Caco-2 (cell line): ENCODE data around the gene FNDC3B. TPM values are rescaled to one million over a fixed set of nuclear protein-coding genes. Genes with fewer than 3 reads are reported as not detected.

Experiments
- BruUV-seq: library from RNA; stranded (reverse); fragments of 400-500 nt; replicated peaks from 2 replicates; lab custom pipeline; 2021; lab: Mats Ljungman, UMichigan
- CTCF ChIA-PET: fragments of 300-600 bp; sonication (Branson Sonifier 250); formaldehyde crosslinking; loops from one replicate; lab custom pipeline; 2022; ENCODE audit warnings: antibody characterized with exemption; lab: Charles Lee
- POLR2A ChIA-PET: fragments of 300-600 bp; sonication (Branson Sonifier 250); formaldehyde crosslinking; loops from one replicate; lab custom pipeline; 2022; ENCODE audit warnings: antibody characterized with exemption; lab: Charles Lee
- DNase-seq, 2 experiments: peaks; one replicate each; pipeline versions ENCODE4 v3.0.0 to v3.0.0-alpha.2; 2020 to 2022
- H3K27me3 ChIP-seq: replicated peaks from 2 replicates; pipeline ENCODE4 v1.6.0; 2011; ENCODE audit warnings: low read length; ENCODE audit not compliant: control insufficient read depth, insufficient read depth
- H3K36me3 ChIP-seq: 2 replicates; pipeline ENCODE4 v1.5.1; 2011; ENCODE audit warnings: low read length; ENCODE audit not compliant: control insufficient read depth, insufficient read depth
- H3K4me1 ChIP-seq: fragments of 250-450 bp; sonication (Bioruptor Pico); 2 replicates; pipeline ENCODE4 v1.5.1; 2020; ENCODE audit warnings: mild to moderate bottlenecking
- H3K4me3 ChIP-seq: 2 replicates; pipeline ENCODE4 v1.5.1; 2011; ENCODE audit warnings: low read depth, mild to moderate bottlenecking, control low read depth, low read length
- H3K9me3 ChIP-seq: fragments of 250-450 bp; sonication (Bioruptor Pico); 2 replicates; pipeline ENCODE4 v1.5.1; 2020; ENCODE audit warnings: mild to moderate bottlenecking, moderate library complexity
- H3K27ac Mint-ChIP-seq: one replicate; pipeline ENCODE4 v1.8.0; 2022; ENCODE audit warnings: mixed read lengths; ENCODE audit not compliant: unreplicated experiment
- H3K27me3 Mint-ChIP-seq: one replicate; pipeline ENCODE4 v1.8.0; 2022; ENCODE audit warnings: mixed read lengths; ENCODE audit not compliant: insufficient read depth, unreplicated experiment
- H3K36me3 Mint-ChIP-seq: one replicate; pipeline ENCODE4 v1.8.0; 2022; ENCODE audit warnings: mild to moderate bottlenecking, mixed read lengths; ENCODE audit not compliant: insufficient read depth, unreplicated experiment
- H3K4me1 Mint-ChIP-seq: one replicate; pipeline ENCODE4 v1.8.0; 2022; ENCODE audit warnings: low read depth, mixed read lengths; ENCODE audit not compliant: unreplicated experiment
- H3K4me3 Mint-ChIP-seq: one replicate; pipeline ENCODE4 v1.8.0; 2022; ENCODE audit warnings: mild to moderate bottlenecking, moderate library complexity, mixed read lengths; ENCODE audit not compliant: unreplicated experiment
- H3K9me3 Mint-ChIP-seq: one replicate; pipeline ENCODE4 v1.8.0; 2022; ENCODE audit warnings: mixed read lengths; ENCODE audit not compliant: unreplicated experiment
- intact Hi-C: fragments of 100-400 bp; cut with micrococcal nuclease; formaldehyde crosslinking; loops from one replicate; pipeline ENCODE4 v1.10.0; 2022; ENCODE audit not compliant: unreplicated experiment
- total RNA-seq: library from RNA; stranded (reverse); gene quantifications from 2 replicates; pipeline ENCODE4 v1.2.3, GENCODE V29; 2022
- TF ChIP-seq, protein P1 (sequence below), 2 experiments: fragments of 200-600 bp in 1 of 2; IDR thresholded peaks; 1 replicate in 1 of 2; 2 replicates in 1 of 2; pipeline versions ENCODE4 v1.5.1 to v1.8.0; 2011 to 2022; ENCODE audit warnings: antibody characterized with exemption in 1 of 2, control low read depth in 1 of 2, inconsistent platforms in 1 of 2, low read depth in 1 of 2, low read length in 1 of 2, mild to moderate bottlenecking in 1 of 2, moderate library complexity in 1 of 2; ENCODE audit not compliant: insufficient read depth in 1 of 2, severe bottlenecking in 1 of 2, unreplicated experiment in 1 of 2

Gene FNDC3B
- total RNA-seq, 1 experiment from 2014 or later = 59.8 TPM

DNA sequence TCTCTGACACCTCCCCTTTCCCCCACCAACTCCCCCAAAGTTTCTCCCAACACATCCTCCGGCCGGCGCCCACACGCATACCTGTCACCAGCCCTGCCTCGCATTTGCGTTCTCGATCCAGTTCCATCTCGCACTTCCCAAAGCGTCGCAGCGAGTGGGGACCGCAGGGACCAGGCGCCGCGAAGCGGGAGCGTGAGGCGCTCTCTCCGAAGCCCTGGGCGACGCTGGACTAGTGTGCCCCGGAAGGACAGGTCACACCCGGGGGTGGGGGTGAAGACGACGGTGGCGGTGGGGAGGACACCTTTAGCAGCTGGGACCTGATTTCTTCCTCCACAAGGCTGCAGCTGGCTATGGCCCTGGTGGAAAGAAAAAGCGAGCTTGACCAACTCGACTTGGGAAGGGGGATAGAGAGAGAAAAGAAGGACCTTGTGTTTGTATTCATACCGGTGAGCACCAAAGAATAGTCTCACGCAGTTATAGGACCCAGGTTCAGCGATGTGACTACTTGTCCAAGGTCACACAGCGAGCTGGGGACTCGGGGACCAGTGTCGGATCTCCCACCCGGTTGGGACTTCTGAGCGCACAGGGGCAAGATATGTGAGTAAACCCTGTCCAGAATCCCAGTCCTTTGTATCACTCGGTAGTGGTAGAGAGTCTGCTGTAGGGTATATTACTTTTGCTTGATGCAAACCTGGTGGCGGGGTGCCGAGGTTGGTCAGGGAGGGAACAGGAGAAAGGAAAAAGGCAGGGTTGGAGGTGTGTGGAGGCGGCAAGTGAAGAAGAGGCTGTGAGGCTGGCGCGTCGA lies 409.5 kb downstream of the FNDC3B start:
- no peaks in the 10 kb centered on the region for H3K9me3 Mint-ChIP-seq
- POLR2A ChIA-PET = no interaction called here
- DNase-seq = no peak
- Histone ChIP-seq H3K27me3 (no peaks in the 10 kb centered on the region), H3K9me3 (no peaks in the 10 kb centered on the region), H3K4me3 (no peak overlapping the region), H3K36me3 (no peaks in the 10 kb centered on the region), H3K4me1 (0 out of 2 replicates have a peak, but pooled peaks cover 6% of the 10 kb centered on the region)
- CTCF ChIA-PET = no interaction called here
- intact Hi-C loops = no loop called here
- peaks cover 17% of the 10 kb centered on the region for H3K27me3 Mint-ChIP-seq
- no peaks in the 10 kb centered on the region for H3K4me1 Mint-ChIP-seq
- TF ChIP-seq, protein P1, sequence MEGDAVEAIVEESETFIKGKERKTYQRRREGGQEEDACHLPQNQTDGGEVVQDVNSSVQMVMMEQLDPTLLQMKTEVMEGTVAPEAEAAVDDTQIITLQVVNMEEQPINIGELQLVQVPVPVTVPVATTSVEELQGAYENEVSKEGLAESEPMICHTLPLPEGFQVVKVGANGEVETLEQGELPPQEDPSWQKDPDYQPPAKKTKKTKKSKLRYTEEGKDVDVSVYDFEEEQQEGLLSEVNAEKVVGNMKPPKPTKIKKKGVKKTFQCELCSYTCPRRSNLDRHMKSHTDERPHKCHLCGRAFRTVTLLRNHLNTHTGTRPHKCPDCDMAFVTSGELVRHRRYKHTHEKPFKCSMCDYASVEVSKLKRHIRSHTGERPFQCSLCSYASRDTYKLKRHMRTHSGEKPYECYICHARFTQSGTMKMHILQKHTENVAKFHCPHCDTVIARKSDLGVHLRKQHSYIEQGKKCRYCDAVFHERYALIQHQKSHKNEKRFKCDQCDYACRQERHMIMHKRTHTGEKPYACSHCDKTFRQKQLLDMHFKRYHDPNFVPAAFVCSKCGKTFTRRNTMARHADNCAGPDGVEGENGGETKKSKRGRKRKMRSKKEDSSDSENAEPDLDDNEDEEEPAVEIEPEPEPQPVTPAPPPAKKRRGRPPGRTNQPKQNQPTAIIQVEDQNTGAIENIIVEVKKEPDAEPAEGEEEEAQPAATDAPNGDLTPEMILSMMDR (IDR thresholded peaks at IDR 0.05; ENCODE audit: insufficient read depth in 1 of 2, low read depth in 1 of 2, low read length in 1 of 2, severe bottlenecking in 1 of 2, unreplicated experiment in 1 of 2) = no peak
- no TSS peak for BruUV-seq
- no peaks in the 10 kb centered on the region for H3K36me3 Mint-ChIP-seq
- no peak overlapping the region for H3K27ac Mint-ChIP-seq
- H3K4me3 Mint-ChIP-seq = no peak overlapping the region

DNA sequence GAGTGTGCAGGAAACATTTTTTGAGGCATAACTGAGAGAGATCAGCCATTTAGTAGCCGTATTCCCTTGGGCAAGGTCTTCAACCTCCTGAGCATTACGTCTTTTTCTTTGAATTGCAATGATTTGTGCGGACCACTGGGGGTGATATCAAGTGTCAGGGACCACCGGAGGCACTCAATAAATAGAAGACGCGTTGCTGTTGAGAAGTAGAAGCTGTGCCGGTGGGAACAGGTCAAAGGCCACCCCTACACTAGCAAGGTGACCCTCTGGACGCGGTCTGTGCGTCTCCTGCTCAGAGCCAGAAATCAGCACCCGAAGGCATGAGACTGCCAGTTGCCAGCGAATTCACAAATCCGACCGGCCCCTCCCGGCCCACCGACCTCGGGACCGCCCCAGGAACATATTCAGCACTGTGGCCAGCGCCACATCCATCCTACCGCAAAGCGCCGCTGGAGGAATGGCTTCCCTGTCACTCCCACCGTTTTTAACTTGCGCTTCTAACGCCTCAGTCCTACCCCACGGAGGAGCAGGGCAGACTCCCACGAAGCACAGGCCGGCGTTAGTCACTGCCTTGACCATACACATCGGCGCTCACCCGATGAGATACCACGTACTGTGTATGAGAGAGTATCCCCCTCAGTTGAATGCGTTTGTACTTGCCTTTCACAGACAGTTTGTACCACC lies 410.2 kb downstream of the FNDC3B start:
- Mint-ChIP-seq H3K27ac (no peak overlapping the region), H3K27me3 (peaks cover 17% of the 10 kb centered on the region), H3K9me3 (no peaks in the 10 kb centered on the region), H3K4me3 (no peak overlapping the region), H3K4me1 (no peaks in the 10 kb centered on the region), H3K36me3 (no peaks in the 10 kb centered on the region)
- intact Hi-C loops = no loop called here
- Histone ChIP-seq H3K4me3 (no peak overlapping the region), H3K27me3 (no peaks in the 10 kb centered on the region), H3K36me3 (no peaks in the 10 kb centered on the region), H3K4me1 (0 out of 2 replicates have a peak, but pooled peaks cover 6% of the 10 kb centered on the region), H3K9me3 (no peaks in the 10 kb centered on the region)
- TF ChIP-seq, protein P1 (IDR thresholded peaks at IDR 0.05; ENCODE audit: insufficient read depth in 1 of 2, low read depth in 1 of 2, low read length in 1 of 2, severe bottlenecking in 1 of 2, unreplicated experiment in 1 of 2) = no peak
- peak in 1 of 2 experiments; percentile 43 for DNase-seq
- CTCF ChIA-PET = no interaction called here
- POLR2A ChIA-PET = no interaction called here
- no TSS peak for BruUV-seq

Other genes with a start within 250 kb of the FNDC3B start
- gene PLD1, start 229.1 kb upstream of the FNDC3B start, total RNA-seq = 5.3 and 5.5 TPM in 2 replicates
- not detected in 2 replicates for gene TMEM212, start 196.2 kb upstream of the FNDC3B start, total RNA-seq